Measurements from ENCODE around the gene SORCS2.

Gene SORCS2

DNA sequence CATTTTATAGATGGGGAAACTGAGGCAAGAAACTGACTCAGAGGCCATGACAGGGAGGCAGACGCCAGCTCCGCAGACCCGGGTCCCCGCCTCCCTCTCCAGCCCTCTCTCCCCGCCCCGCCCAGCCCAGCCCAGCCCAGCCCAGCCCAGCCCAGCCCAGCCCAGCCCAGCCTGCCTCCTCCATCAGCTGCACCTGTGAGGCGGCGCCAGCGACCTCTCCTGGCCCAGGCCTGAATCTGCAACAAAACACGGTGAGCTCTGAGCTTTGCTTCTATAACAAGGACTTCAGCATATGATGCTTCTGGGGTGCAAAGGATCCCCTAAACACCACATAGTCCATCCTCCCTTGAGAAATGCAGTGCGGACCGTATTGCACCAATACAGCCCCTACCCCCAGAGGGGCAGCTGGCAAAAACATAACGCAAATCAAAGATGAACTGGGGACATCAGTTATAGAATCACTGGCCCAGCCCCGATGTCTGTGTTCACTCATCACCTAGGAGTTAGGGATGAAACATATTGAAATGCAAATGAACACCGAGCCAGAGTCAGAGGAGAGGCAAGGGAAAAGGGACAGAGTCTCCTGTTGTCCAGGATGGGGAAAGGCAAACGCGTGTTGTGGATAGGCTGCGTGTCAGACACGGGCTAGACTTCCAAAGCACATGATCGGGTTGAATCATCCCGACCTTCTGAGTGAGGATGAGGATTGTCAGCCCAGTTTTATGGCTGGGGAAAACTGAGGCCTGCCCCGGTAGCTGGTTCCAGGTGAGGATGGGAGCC lies 458.5 kb downstream of the SORCS2 start:
- TF ChIP-seq, protein P1, sequence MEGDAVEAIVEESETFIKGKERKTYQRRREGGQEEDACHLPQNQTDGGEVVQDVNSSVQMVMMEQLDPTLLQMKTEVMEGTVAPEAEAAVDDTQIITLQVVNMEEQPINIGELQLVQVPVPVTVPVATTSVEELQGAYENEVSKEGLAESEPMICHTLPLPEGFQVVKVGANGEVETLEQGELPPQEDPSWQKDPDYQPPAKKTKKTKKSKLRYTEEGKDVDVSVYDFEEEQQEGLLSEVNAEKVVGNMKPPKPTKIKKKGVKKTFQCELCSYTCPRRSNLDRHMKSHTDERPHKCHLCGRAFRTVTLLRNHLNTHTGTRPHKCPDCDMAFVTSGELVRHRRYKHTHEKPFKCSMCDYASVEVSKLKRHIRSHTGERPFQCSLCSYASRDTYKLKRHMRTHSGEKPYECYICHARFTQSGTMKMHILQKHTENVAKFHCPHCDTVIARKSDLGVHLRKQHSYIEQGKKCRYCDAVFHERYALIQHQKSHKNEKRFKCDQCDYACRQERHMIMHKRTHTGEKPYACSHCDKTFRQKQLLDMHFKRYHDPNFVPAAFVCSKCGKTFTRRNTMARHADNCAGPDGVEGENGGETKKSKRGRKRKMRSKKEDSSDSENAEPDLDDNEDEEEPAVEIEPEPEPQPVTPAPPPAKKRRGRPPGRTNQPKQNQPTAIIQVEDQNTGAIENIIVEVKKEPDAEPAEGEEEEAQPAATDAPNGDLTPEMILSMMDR (IDR thresholded peaks at IDR 0.05; ENCODE audit: extremely low read depth, missing control alignments), result no peak

DNA sequence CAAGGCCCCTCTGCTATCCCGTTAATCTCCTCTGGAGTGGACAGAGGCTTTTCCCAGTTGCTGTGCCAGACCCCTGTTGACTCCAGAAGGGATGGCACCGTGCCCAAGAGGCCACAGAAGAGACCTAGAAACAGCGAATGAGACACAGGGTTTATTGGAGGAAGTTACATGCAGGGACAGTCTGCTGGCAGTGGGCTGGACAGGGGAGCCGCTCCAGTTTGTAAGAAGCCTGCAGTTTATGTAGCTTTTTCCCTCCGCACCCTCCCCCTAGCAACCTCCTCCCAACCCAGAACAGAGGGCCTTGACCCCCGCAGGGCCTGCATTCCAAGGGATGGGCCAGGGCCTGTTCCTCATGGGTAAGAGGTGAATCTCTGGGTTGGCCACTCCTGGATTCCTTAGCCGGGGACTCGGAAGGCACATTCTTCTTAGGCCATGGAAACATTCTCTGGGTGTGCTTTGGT lies 459.2 kb downstream of the SORCS2 start:
- no peak for DNase-seq (ENCODE audit: low spot score)
- TF ChIP-seq, protein P1 (IDR thresholded peaks at IDR 0.05; ENCODE audit: extremely low read depth, missing control alignments), result no peak

More for the DNA sequence above, 458.5 kb downstream of the SORCS2 start:
- DNase-seq (ENCODE audit: low spot score), result no peak

DNA sequence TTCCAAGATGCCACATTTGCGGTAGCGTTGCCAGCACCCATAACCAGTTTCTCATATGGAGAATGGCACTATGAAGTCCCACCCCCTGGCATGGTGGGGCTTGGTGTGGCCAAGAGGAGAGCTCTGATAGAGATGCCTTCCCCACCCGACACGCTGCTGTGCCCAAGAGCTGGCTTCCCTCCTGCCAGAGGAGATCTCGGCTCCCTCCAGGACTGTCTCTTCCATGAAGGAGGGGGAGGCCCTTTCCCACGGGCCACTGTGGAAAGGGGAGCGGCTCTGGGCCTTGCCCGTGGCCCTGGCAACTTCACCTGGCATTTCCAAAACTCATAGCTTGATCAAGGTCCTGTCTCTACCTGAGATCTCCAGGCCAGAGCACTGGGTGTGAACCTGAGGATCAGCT lies 459.7 kb downstream of the SORCS2 start:
- DNase-seq (ENCODE audit: low spot score), result no peak
- TF ChIP-seq, protein P1 (IDR thresholded peaks at IDR 0.05; ENCODE audit: extremely low read depth, missing control alignments), result no peak

DNA sequence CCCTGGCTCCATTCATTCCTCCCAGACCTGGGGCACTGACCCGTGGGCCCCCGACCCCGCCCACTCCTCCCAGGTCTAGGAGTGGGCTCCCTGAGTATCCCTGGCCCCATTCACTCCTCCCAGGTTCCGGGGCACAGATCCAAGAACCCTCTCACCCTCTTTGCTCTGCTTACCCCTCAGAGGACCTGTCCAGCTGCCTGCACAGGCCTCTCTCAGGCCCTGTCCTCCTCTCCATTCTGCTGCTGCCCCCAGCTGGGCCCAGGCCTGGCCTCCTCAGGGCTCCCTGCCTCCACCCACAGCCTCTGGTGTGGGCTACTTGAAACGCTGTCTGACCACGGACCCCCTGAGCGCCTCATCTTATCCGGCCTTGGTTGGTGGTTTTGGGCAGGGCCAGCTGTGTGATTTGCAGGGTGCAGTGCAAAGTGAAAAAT lies 460.1 kb downstream of the SORCS2 start:
- no peak for DNase-seq (ENCODE audit: low spot score)

DNA sequence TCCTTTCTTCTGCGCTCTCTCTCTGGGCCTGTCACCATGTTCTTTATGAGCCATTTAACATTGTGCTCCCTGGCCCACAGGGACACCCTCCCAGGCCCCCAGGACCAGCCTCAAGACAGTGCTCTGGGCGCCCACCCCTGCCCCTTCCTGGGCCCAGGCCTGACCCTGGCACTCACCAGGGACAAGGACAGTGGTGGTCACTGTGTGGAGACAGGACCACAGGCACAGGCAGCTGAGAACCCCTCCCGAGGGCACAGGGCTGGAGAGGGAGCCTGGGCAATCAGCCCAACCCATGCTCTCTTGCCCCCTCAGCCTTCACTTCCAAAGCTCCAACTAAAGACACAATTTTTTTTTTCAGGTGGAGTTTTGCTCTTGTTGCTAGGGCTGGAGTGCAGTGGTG lies 460.6 kb downstream of the SORCS2 start:
- DNase-seq (ENCODE audit: low spot score), result no peak
- TF ChIP-seq, protein P1 (IDR thresholded peaks at IDR 0.05; ENCODE audit: extremely low read depth, missing control alignments), result no peak

More for the DNA sequence above, 460.1 kb downstream of the SORCS2 start:
- TF ChIP-seq, protein P1 (IDR thresholded peaks at IDR 0.05; ENCODE audit: extremely low read depth, missing control alignments), result no peak

DNA sequence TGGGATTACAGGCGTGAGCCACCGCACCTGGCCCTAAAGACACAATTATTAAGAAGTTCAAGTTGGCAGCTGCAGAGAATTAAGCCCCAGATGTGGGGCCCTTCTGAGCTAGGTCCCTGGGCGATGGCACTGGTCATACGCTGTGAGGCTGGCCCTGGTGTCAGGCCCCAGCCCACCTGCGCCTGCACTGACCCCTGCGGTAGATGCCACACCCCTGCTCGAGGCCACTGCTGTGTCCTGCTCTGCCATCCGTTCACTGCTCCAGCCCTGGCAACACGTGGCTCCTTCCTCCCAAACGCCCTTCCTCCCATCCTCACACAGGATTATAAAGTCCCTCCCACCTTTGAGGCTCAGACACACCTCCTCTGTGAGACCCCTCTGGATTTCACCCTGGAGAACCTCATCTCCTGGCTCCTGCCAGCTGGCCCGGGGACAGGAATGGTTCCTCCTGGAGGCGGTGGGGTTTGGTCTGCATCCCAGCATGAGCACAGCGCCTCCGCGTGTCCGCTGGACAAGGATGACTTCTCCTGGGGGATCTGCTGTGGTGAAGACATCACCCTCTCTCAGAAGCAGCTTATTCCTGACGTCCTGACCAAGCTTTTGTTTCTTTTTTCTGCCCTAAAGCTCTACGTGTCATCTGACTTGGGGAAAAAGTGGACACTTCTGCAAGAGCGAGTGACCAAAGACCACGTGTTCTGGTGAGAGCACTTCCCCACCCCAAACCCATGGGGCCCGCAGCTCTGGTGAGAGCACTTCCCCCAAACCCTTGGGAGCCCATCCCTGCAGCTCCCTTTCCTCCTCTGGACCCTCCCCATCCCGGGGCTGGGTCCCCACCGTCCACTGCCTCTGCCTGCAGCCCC lies 461.4 kb downstream of the SORCS2 start:
- TF ChIP-seq, protein P1 (IDR thresholded peaks at IDR 0.05; ENCODE audit: extremely low read depth, missing control alignments), result no peak
- DNase-seq (ENCODE audit: low spot score), result no peak

Measured in GM20000 (cell line).